ENCODE measurements around the gene COL18A1.

COL18A1 gene

DNA sequence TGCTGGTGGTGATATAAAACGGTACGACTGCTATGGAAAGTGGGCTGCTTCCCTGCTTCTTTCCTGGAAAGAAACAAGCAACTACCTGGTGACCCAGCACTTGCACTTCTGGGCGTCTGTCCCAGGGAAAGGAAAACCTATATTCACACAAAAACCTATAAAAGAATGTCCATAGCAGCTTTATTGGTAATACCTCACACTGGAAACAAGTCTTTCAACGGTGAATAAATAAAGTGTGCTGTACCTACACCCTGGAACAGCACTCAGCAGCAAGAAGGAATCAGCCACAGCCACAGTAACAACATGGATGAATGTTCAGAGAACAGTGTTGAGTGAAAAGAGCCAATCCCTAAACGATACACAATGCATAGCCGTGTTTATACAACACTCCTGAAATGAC lies 117.4 kb downstream of the COL18A1 start:
- TF ChIP-seq, protein P1, sequence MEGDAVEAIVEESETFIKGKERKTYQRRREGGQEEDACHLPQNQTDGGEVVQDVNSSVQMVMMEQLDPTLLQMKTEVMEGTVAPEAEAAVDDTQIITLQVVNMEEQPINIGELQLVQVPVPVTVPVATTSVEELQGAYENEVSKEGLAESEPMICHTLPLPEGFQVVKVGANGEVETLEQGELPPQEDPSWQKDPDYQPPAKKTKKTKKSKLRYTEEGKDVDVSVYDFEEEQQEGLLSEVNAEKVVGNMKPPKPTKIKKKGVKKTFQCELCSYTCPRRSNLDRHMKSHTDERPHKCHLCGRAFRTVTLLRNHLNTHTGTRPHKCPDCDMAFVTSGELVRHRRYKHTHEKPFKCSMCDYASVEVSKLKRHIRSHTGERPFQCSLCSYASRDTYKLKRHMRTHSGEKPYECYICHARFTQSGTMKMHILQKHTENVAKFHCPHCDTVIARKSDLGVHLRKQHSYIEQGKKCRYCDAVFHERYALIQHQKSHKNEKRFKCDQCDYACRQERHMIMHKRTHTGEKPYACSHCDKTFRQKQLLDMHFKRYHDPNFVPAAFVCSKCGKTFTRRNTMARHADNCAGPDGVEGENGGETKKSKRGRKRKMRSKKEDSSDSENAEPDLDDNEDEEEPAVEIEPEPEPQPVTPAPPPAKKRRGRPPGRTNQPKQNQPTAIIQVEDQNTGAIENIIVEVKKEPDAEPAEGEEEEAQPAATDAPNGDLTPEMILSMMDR (IDR thresholded peaks at IDR 0.05; ENCODE audit: low read depth, low read length), result no peak
- TF ChIP-seq EZH2phosphoT487 (IDR thresholded peaks at IDR 0.05; ENCODE audit: low read depth), result no peak
- no peak overlapping the region for H3K27ac ChIP-seq (ENCODE audit: low read length)
- peaks cover 62% of the 10 kb centered on the region for H3K36me3 ChIP-seq (replicated peaks; ENCODE audit: low read depth, low read length)
- no peaks in the 10 kb centered on the region for H3K27me3 ChIP-seq (ENCODE audit: low read depth, low read length)
- H3K9me3 ChIP-seq (ENCODE audit: insufficient read depth, low read length), result peaks cover 10% of the 10 kb centered on the region; the same call in 1 of the 2 replicates
- no peak overlapping the region for H3K4me2 ChIP-seq (ENCODE audit: low read length)
- H4K20me1 ChIP-seq (ENCODE audit: insufficient read depth, low read length), result no peaks in the 10 kb centered on the region
- no peaks in the 10 kb centered on the region for H3K4me1 ChIP-seq (ENCODE audit: low read length)
- H3K4me3 ChIP-seq (ENCODE audit: low read length), result no peak overlapping the region
- H3K79me2 ChIP-seq (ENCODE audit: low read length), result peaks cover 19% of the 10 kb centered on the region
- H2AFZ ChIP-seq (ENCODE audit: low read depth, low read length), result no peak overlapping the region
- no peak overlapping the region for H3K9ac ChIP-seq (ENCODE audit: low read length)

DNA sequence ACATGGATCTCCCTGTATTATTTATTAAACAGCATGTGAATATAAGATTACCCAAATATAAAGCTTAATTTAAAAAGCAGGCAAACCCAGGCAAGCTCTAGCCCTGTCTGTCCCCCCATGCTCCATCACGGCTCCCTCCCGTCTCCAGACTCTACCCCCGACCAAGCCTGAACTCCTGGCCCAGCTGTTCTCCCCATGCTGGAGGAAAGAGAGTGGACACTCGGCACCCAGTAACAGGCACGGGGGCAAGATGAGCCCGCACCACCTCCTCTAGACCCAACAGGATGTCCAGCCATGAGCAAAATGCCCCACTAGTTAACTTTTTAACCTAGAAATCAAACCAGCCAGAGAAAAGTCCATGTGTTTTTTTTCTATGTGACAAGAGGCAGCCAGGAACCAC lies 118.0 kb downstream of the COL18A1 start:
- TF ChIP-seq, protein P1 (IDR thresholded peaks at IDR 0.05; ENCODE audit: low read depth, low read length), result no peak
- TF ChIP-seq EZH2phosphoT487 (IDR thresholded peaks at IDR 0.05; ENCODE audit: low read depth), result no peak
- Histone ChIP-seq H3K4me3 (ENCODE audit: low read length) (no peak overlapping the region), H4K20me1 (ENCODE audit: insufficient read depth, low read length) (no peaks in the 10 kb centered on the region), H3K36me3 (replicated peaks; ENCODE audit: low read depth, low read length) (peaks cover 57% of the 10 kb centered on the region), H3K4me1 (ENCODE audit: low read length) (no peaks in the 10 kb centered on the region), H3K9ac (ENCODE audit: low read length) (no peak overlapping the region), H3K9me3 (ENCODE audit: insufficient read depth, low read length) (peaks cover 10% of the 10 kb centered on the region; the same call in 1 of the 2 replicates), H2AFZ (ENCODE audit: low read depth, low read length) (no peak overlapping the region), H3K27ac (ENCODE audit: low read length) (no peak overlapping the region), H3K27me3 (ENCODE audit: low read depth, low read length) (no peaks in the 10 kb centered on the region), H3K79me2 (ENCODE audit: low read length) (peaks cover 17% of the 10 kb centered on the region), H3K4me2 (ENCODE audit: low read length) (no peak overlapping the region)

DNA sequence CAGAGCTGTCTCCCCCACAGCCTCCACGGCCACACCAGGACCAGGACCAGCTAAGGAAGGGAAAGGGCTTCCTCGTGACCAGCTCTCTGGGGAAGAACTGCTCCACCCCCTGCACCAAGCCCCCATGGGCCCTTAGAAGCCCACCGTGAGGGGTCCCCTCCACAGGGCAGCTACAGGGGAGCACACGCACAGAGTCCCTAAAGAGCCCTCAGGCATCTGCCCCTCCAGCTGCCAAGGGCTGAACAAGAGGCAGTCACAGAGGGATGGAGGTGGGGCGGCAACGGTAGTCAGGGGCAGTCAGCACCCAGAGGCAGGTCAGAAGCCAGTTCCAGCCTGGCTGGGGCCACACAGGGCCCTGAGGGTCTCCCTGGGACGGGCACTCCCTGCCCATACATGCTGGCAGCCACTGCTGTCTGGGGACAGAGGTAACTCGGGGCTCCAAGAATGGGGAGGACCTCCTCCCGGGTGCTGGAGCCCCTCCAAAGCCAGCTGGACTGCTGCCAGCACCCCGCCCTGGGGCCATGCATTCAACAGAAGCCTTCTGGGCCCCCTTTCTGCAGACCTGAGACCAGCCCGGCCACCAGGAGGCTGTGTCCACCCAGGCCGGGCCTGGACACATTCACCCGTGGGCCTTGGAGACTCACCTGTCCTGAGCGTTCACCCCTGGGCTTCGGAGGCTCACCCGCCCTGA lies 118.6 kb downstream of the COL18A1 start:
- Histone ChIP-seq H3K79me2 (ENCODE audit: low read length) (peaks cover 11% of the 10 kb centered on the region), H3K9me3 (ENCODE audit: insufficient read depth, low read length) (peaks cover 5% of the 10 kb centered on the region; the same call in 1 of the 2 replicates), H3K4me2 (ENCODE audit: low read length) (no peak overlapping the region), H4K20me1 (ENCODE audit: insufficient read depth, low read length) (no peaks in the 10 kb centered on the region), H3K27me3 (ENCODE audit: low read depth, low read length) (no peaks in the 10 kb centered on the region), H3K27ac (ENCODE audit: low read length) (no peak overlapping the region), H2AFZ (ENCODE audit: low read depth, low read length) (no peak overlapping the region), H3K4me1 (ENCODE audit: low read length) (no peaks in the 10 kb centered on the region), H3K4me3 (ENCODE audit: low read length) (no peak overlapping the region), H3K36me3 (replicated peaks; ENCODE audit: low read depth, low read length) (peaks cover 51% of the 10 kb centered on the region), H3K9ac (ENCODE audit: low read length) (no peak overlapping the region)
- TF ChIP-seq EZH2phosphoT487 (IDR thresholded peaks at IDR 0.05; ENCODE audit: low read depth), result no peak
- TF ChIP-seq, protein P1 (IDR thresholded peaks at IDR 0.05; ENCODE audit: low read depth, low read length), result no peak

DNA sequence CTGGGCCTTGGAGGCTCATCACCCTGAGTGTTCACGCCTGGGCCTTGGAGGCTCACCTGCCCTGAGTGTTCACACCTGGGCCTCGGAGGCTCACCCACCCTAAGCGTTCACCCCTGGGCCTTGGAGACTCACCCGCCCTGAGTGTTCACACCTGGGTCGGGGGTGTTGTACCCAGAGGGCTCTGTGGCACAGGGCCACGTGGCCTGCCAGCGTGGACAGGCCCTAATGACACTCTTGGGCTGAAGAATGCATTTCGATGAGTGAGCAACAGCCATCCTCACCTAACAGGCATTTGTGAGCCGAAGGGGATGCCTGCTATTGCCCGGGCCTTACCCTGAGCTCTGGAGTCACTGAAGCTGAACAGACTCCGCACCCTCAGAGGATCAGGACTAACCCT lies 119.8 kb downstream of the COL18A1 start:
- Histone ChIP-seq H2AFZ (ENCODE audit: low read depth, low read length) (no peak overlapping the region), H3K9me3 (ENCODE audit: insufficient read depth, low read length) (no peaks in the 10 kb centered on the region; the same call in 1 of the 2 replicates), H3K36me3 (replicated peaks; ENCODE audit: low read depth, low read length) (peaks cover 43% of the 10 kb centered on the region), H3K9ac (ENCODE audit: low read length) (no peak overlapping the region), H3K4me3 (ENCODE audit: low read length) (no peak overlapping the region), H3K27ac (ENCODE audit: low read length) (no peak overlapping the region), H4K20me1 (ENCODE audit: insufficient read depth, low read length) (no peaks in the 10 kb centered on the region), H3K4me1 (ENCODE audit: low read length) (no peaks in the 10 kb centered on the region), H3K4me2 (ENCODE audit: low read length) (no peak overlapping the region), H3K27me3 (ENCODE audit: low read depth, low read length) (no peaks in the 10 kb centered on the region), H3K79me2 (ENCODE audit: low read length) (peaks cover 3% of the 10 kb centered on the region; the same call in 1 of the 2 replicates)
- TF ChIP-seq EZH2phosphoT487 (IDR thresholded peaks at IDR 0.05; ENCODE audit: low read depth), result no peak
- TF ChIP-seq, protein P1 (IDR thresholded peaks at IDR 0.05; ENCODE audit: low read depth, low read length), result no peak

All from OCI-LY3 (cell line).